Myocyte (in vitro differentiated cells): ENCODE measurements around the gene DENND2A. TPM values are rescaled to one million over a fixed set of nuclear protein-coding genes. Genes with fewer than 3 reads are reported as not detected.
"Not testable (repeated sequence)": the region's sequence is repeated elsewhere in the genome, so short reads cannot be mapped to it uniquely, and the experiment has no call there.

Experiments used
- DNase-seq: peaks from one replicate; pipeline ENCODE4 v3.0.0-alpha.2; 2012; ENCODE audit warnings: low read depth
- total RNA-seq: library from RNA; depleted of rRNA; stranded (reverse); fragments of >200 nt; gene quantifications from 2 replicates; pipeline ENCODE4 v1.2.3, GENCODE V29; 2014

The DENND2A gene
- total RNA-seq, 1 donor from 2014 or later: 0.05 TPM

GRCh38 chr7:140517546-140518369 is 122.9 kb downstream of the DENND2A start:
- DNase-seq: peak; percentile 94

GRCh38 chr7:140512317-140513000 is 128.2 kb downstream of the DENND2A start:
- peak; percentile 35 for DNase-seq

- no peak for DNase-seq
Observed at GRCh38 chr7:140509789-140510188, 130.8 kb downstream of the DENND2A start.

GRCh38 chr7:140507556-140507955 is 133.1 kb downstream of the DENND2A start:
- DNase-seq: not testable (repeated sequence)

GRCh38 chr7:140506788-140507464 is 133.7 kb downstream of the DENND2A start:
- peak; percentile 97 for DNase-seq

- DNase-seq: peak; percentile 88
Observed at GRCh38 chr7:140501966-140502365, 138.6 kb downstream of the DENND2A start.

GRCh38 chr7:140497807-140498206 is 142.8 kb downstream of the DENND2A start:
- not testable (repeated sequence) for DNase-seq

GRCh38 chr7:140497241-140497769 is 143.3 kb downstream of the DENND2A start:
- DNase-seq: no peak

- no peak for DNase-seq
Observed at GRCh38 chr7:140495514-140496097, 145.0 kb downstream of the DENND2A start.

GRCh38 chr7:140494867-140495266 is 145.7 kb downstream of the DENND2A start:
- no peak for DNase-seq

GRCh38 chr7:140489026-140489359 is 151.6 kb downstream of the DENND2A start:
- DNase-seq: no peak

- DNase-seq: no peak
Observed at GRCh38 chr7:140485500-140486265, 154.9 kb downstream of the DENND2A start.

- DNase-seq: no peak
Observed at GRCh38 chr7:140484951-140485499, 155.6 kb downstream of the DENND2A start.

GRCh38 chr7:140484479-140484878 is 156.1 kb downstream of the DENND2A start:
- DNase-seq: no peak

GRCh38 chr7:140479739-140480084 is 160.9 kb downstream of the DENND2A start:
- DNase-seq: no peak

- DNase-seq: peak; percentile 97
Observed at GRCh38 chr7:140479062-140479738, 161.4 kb downstream of the DENND2A start, which contains the start of gene MKRN1. TSS of gene MKRN1 (minus strand) at chr7:140479505. CDS start at chr7:140479344, 161 bp downstream.

- DNase-seq: peak; percentile 43
Observed at GRCh38 chr7:140478246-140479061, 162.2 kb downstream of the DENND2A start.

- no peak for DNase-seq
Observed at GRCh38 chr7:140476698-140477261, 163.8 kb downstream of the DENND2A start.
